GM18520 (cell line): ENCODE measurements around the gene SPOP.
"Not testable (repeated sequence)": the region's sequence is repeated elsewhere in the genome, so short reads cannot be mapped to it uniquely, and the experiment has no call there.

Experiments used
- ATAC-seq: cut with Tn5 transposase; IDR thresholded peaks from one replicate; pipeline ENCODE4 v1.9.1; 2021; ENCODE audit not compliant: unreplicated experiment

Gene SPOP

GRCh38 chr17:49574945-49575678 is 102.8 kb downstream of the SPOP start:
- ATAC-seq = no peak

- ATAC-seq = no peak
Measured at GRCh38 chr17:49574323-49574781, 103.5 kb downstream of the SPOP start.

GRCh38 chr17:49573510-49574322 is 104.2 kb downstream of the SPOP start:
- ATAC-seq = no peak

GRCh38 chr17:49572806-49573420 is 105.0 kb downstream of the SPOP start:
- ATAC-seq = no peak

GRCh38 chr17:49572226-49572625 is 105.7 kb downstream of the SPOP start:
- no peak for ATAC-seq

GRCh38 chr17:49571764-49572163 is 106.1 kb downstream of the SPOP start:
- no peak for ATAC-seq

GRCh38 chr17:49571283-49571682 is 106.6 kb downstream of the SPOP start:
- no peak for ATAC-seq

GRCh38 chr17:49570540-49571242 is 107.2 kb downstream of the SPOP start:
- ATAC-seq = no peak

- not testable (repeated sequence) for ATAC-seq
Measured at GRCh38 chr17:49568695-49569047, 109.2 kb downstream of the SPOP start.

- ATAC-seq = no peak
Measured at GRCh38 chr17:49567871-49568694, 109.8 kb downstream of the SPOP start.

- no peak for ATAC-seq
Measured at GRCh38 chr17:49567104-49567521, 110.8 kb downstream of the SPOP start.

GRCh38 chr17:49566668-49567071 is 111.2 kb downstream of the SPOP start:
- no peak for ATAC-seq

- ATAC-seq = no peak
Measured at GRCh38 chr17:49565948-49566491, 111.9 kb downstream of the SPOP start.

- ATAC-seq = no peak
Measured at GRCh38 chr17:49564638-49565037, 113.3 kb downstream of the SPOP start.

- ATAC-seq = no peak
Measured at GRCh38 chr17:49557312-49558024, 120.4 kb downstream of the SPOP start.

- no peak for ATAC-seq
Measured at GRCh38 chr17:49556223-49556943, 121.5 kb downstream of the SPOP start.

GRCh38 chr17:49555495-49556222 is 122.2 kb downstream of the SPOP start:
- no peak for ATAC-seq
